Osteoblast (primary cell): ENCODE results near the gene ZC3H14. TPM values are rescaled to one million over a fixed set of nuclear protein-coding genes. Genes with fewer than 3 reads are reported as not detected.

ENCODE experiments used
- DNase-seq: peaks from one replicate; pipeline ENCODE4 v3.0.0; 2011; ENCODE audit warnings: low spot score, mixed read lengths; ENCODE audit not compliant: insufficient read length; ENCODE audit errors: missing footprints
- H2AFZ ChIP-seq: 2 replicates; pipeline ENCODE4 v1.6.0; 2011; ENCODE audit warnings: mild to moderate bottlenecking, low read length
- H3K27ac ChIP-seq: 2 replicates; pipeline ENCODE4 v1.5.1; 2011; ENCODE audit warnings: mild to moderate bottlenecking, low read depth, low read length, moderate library complexity
- H3K27me3 ChIP-seq: 2 replicates; pipeline ENCODE4 v1.6.0; 2012; ENCODE audit warnings: mild to moderate bottlenecking, control low read depth, inconsistent platforms, low read length, moderate library complexity; ENCODE audit not compliant: insufficient read depth
- H3K36me3 ChIP-seq: 2 replicates; pipeline ENCODE4 v1.5.1; 2011; ENCODE audit warnings: mild to moderate bottlenecking, low read length, control low read depth, moderate library complexity; ENCODE audit not compliant: insufficient read depth
- H3K4me1 ChIP-seq: 2 replicates; pipeline ENCODE4 v1.5.1; 2011; ENCODE audit warnings: mild to moderate bottlenecking, low read length, control low read depth, moderate library complexity; ENCODE audit not compliant: insufficient read depth
- H3K4me2 ChIP-seq: 2 replicates; pipeline ENCODE4 v1.6.0; 2011; ENCODE audit warnings: mild to moderate bottlenecking, low read length; ENCODE audit not compliant: insufficient read depth
- H3K4me3 ChIP-seq: fragments of 200-600 bp; sonication (generic); 3 replicates; pipeline ENCODE4 v1.5.1; 2012; ENCODE audit warnings: mild to moderate bottlenecking, low read length, inconsistent platforms; ENCODE audit not compliant: insufficient read depth
- H3K79me2 ChIP-seq: 2 replicates; pipeline ENCODE4 v1.6.0; 2012; ENCODE audit warnings: mild to moderate bottlenecking, low read length, control low read depth, inconsistent platforms; ENCODE audit not compliant: insufficient read depth
- H3K9me3 ChIP-seq: 2 replicates; pipeline ENCODE4 v1.5.1; 2011; ENCODE audit warnings: low read depth, low read length, control low read depth
- H4K20me1 ChIP-seq: 2 replicates; pipeline ENCODE4 v1.6.0; 2012; ENCODE audit warnings: mild to moderate bottlenecking, low read length, control low read depth; ENCODE audit not compliant: insufficient read depth
- total RNA-seq: library from RNA; depleted of rRNA; stranded (reverse); fragments of >200 nt; gene quantifications from 2 replicates; pipeline ENCODE4 v1.2.3, GENCODE V29; 2012
- TF ChIP-seq, protein P1 (sequence below): IDR thresholded peaks from 2 replicates; pipeline ENCODE4 v1.5.1; 2011; ENCODE audit warnings: mild to moderate bottlenecking, low read depth, low read length, moderate library complexity; ENCODE audit errors: extremely low read depth

The ZC3H14 gene
- total RNA-seq, 1 donor, result 74.6 TPM

DNA sequence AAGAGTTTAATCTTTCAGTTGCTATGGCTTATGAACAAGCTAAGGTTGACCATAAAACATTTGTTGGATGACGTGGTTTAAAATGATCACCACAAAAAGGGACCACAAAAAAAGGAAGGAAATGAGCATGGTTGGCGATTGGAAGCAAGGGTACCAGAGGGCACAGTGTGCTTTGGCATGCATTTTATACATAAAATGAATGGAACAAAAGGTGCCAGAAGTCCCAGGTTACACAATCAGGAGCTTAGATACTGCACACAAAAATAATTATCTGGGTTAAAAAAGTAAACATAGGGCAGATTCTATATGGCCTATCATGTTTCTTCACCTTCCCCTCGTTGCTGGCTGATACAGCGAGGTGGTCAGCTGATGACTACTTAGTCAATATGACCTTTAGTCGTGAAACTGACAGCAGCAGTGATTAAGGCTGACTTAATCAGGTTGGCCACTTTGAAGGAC is 50.7 kb downstream of the ZC3H14 start:
- H3K4me3 ChIP-seq, result no peak overlapping the region
- no peaks in the 10 kb centered on the region for H3K9me3 ChIP-seq
- no peaks in the 10 kb centered on the region for H3K27me3 ChIP-seq
- H3K4me2 ChIP-seq, result peak overlapping the region; percentile 62
- H3K27ac ChIP-seq, result peak overlapping the region; percentile 83
- H3K36me3 ChIP-seq, result peaks cover 43% of the 10 kb centered on the region
- no peak overlapping the region for H2AFZ ChIP-seq
- DNase-seq, result no peak
- no peaks in the 10 kb centered on the region for H4K20me1 ChIP-seq
- TF ChIP-seq, protein P1, sequence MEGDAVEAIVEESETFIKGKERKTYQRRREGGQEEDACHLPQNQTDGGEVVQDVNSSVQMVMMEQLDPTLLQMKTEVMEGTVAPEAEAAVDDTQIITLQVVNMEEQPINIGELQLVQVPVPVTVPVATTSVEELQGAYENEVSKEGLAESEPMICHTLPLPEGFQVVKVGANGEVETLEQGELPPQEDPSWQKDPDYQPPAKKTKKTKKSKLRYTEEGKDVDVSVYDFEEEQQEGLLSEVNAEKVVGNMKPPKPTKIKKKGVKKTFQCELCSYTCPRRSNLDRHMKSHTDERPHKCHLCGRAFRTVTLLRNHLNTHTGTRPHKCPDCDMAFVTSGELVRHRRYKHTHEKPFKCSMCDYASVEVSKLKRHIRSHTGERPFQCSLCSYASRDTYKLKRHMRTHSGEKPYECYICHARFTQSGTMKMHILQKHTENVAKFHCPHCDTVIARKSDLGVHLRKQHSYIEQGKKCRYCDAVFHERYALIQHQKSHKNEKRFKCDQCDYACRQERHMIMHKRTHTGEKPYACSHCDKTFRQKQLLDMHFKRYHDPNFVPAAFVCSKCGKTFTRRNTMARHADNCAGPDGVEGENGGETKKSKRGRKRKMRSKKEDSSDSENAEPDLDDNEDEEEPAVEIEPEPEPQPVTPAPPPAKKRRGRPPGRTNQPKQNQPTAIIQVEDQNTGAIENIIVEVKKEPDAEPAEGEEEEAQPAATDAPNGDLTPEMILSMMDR, result no peak
- H3K4me1 ChIP-seq, result peaks cover 42% of the 10 kb centered on the region
- H3K79me2 ChIP-seq, result no peaks in the 10 kb centered on the region

DNA sequence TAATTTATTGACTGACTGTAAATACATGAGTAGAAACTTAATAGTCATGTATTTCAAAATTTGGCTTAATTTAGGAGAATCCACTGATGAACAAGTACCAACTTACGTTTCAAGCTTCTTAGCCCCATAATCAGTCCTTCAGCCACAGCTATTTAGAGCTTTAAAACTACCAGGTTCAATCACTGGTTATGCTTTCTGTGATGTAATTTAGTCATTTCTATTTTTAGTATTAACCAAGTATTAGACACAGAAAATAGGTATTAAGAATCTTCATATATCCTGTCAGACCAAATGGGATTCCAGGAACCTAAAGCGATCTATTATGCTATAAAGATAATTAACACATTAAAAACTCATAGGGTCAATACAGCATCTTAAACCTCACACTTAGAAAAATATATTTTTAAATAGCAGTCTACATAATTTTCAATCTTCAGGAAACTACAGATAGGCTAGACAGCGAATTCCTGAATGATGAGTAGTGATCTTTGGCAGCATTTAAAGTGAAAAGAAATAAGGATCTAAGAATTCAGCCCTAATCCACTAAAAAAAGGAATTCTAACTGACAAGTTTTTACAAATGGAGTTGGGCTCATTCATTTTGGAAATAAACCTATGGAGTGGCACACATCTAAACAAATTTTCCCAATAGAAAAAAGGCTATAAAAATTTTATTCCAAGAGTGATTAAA is 51.5 kb downstream of the ZC3H14 start:
- H2AFZ ChIP-seq, result no peak overlapping the region
- H3K9me3 ChIP-seq, result no peaks in the 10 kb centered on the region
- H3K4me2 ChIP-seq, result peak overlapping the region; percentile 62
- H3K27me3 ChIP-seq, result no peaks in the 10 kb centered on the region
- H3K36me3 ChIP-seq, result peaks cover 35% of the 10 kb centered on the region
- peak overlapping the region; percentile 83 for H3K27ac ChIP-seq
- peaks cover 42% of the 10 kb centered on the region for H3K4me1 ChIP-seq
- no peaks in the 10 kb centered on the region for H4K20me1 ChIP-seq
- H3K4me3 ChIP-seq, result no peak overlapping the region
- no peak for DNase-seq
- TF ChIP-seq, protein P1, result no peak
- no peaks in the 10 kb centered on the region for H3K79me2 ChIP-seq

DNA sequence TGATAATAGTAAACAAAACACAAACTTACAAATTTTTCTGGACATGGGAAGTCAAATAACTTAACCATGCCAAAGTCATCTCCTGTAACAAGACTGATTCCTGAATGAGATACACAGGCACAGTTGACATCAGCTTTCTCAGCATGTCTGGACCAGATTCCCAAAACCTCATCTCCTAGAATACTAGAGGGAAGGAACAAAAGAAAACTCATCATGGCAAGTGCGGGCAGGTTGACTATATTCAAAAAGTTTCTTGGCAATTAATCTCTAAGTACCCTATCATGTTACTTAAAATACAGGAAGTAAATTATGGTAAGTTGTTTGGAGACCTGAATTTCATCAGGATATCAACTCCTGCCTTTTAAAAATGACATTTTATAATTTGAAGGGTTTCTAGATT is 53.9 kb downstream of the ZC3H14 start:
- TF ChIP-seq, protein P1, result no peak
- H4K20me1 ChIP-seq, result no peaks in the 10 kb centered on the region
- H3K79me2 ChIP-seq, result no peaks in the 10 kb centered on the region
- no peaks in the 10 kb centered on the region for H3K9me3 ChIP-seq
- no peak overlapping the region for H2AFZ ChIP-seq
- peaks cover 34% of the 10 kb centered on the region for H3K4me1 ChIP-seq
- no peak for DNase-seq
- H3K4me2 ChIP-seq, result no peak overlapping the region
- H3K27ac ChIP-seq, result no peak overlapping the region
- H3K4me3 ChIP-seq, result no peak overlapping the region
- H3K27me3 ChIP-seq, result no peaks in the 10 kb centered on the region
- H3K36me3 ChIP-seq, result peaks cover 12% of the 10 kb centered on the region

DNA sequence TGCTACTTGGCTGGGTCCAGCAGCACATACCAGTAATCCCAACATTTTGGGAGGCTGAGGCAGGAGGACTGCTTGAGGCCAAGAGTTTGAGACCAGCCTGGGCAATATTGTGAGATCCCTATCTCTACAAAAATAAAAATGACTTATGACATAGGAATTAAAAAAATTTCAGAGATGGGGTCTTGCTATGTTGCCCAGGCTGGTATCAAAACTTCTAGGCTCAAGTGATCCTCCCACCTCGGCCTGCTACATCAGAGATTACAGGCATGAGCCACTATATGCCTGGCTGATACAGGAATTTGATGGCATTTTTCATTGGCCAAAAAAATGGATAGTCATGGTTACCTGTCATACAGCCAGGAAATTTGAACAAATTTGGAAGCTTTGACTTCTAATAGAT is 54.6 kb downstream of the ZC3H14 start:
- H3K79me2 ChIP-seq, result no peaks in the 10 kb centered on the region
- H3K27me3 ChIP-seq, result no peaks in the 10 kb centered on the region
- no peak for DNase-seq
- no peaks in the 10 kb centered on the region for H4K20me1 ChIP-seq
- H3K4me2 ChIP-seq, result no peak overlapping the region
- H3K4me3 ChIP-seq, result no peak overlapping the region
- H3K4me1 ChIP-seq, result peaks cover 26% of the 10 kb centered on the region
- no peak overlapping the region for H2AFZ ChIP-seq
- TF ChIP-seq, protein P1, result no peak
- H3K36me3 ChIP-seq, result peaks cover 7% of the 10 kb centered on the region
- H3K9me3 ChIP-seq, result no peaks in the 10 kb centered on the region
- H3K27ac ChIP-seq, result no peak overlapping the region
